Fibroblast of the aortic adventitia (primary cell): ENCODE data around the gene CRNKL1. TPM values are rescaled to one million over a fixed set of nuclear protein-coding genes. Genes with fewer than 3 reads are reported as not detected.
A peak's percentile ranks its signal among the peaks of the same experiment; 100 is the strongest.

Experiments used
- DNase-seq: peaks from one replicate; pipeline ENCODE4 v3.0.0-alpha.2; 2010; ENCODE audit warnings: low read depth
- H3K4me3 ChIP-seq: 2 replicates; pipeline ENCODE4 v1.5.1; 2011; ENCODE audit warnings: low read depth, mild to moderate bottlenecking, control low read depth, low read length, moderate library complexity
- total RNA-seq: library from RNA; depleted of rRNA; stranded (reverse); fragments of >200 nt; gene quantifications from 2 replicates; pipeline ENCODE4 v1.2.3, GENCODE V29; 2012; ENCODE audit warnings: low replicate concordance
- TF ChIP-seq, protein P1 (sequence below): IDR thresholded peaks from 2 replicates; pipeline ENCODE4 v1.5.1; 2011; ENCODE audit warnings: mild to moderate bottlenecking, low read length, control low read depth, inconsistent platforms; ENCODE audit not compliant: insufficient read depth

Gene CRNKL1
- 31.2 and 109 TPM in 2 replicates for total RNA-seq

DNA sequence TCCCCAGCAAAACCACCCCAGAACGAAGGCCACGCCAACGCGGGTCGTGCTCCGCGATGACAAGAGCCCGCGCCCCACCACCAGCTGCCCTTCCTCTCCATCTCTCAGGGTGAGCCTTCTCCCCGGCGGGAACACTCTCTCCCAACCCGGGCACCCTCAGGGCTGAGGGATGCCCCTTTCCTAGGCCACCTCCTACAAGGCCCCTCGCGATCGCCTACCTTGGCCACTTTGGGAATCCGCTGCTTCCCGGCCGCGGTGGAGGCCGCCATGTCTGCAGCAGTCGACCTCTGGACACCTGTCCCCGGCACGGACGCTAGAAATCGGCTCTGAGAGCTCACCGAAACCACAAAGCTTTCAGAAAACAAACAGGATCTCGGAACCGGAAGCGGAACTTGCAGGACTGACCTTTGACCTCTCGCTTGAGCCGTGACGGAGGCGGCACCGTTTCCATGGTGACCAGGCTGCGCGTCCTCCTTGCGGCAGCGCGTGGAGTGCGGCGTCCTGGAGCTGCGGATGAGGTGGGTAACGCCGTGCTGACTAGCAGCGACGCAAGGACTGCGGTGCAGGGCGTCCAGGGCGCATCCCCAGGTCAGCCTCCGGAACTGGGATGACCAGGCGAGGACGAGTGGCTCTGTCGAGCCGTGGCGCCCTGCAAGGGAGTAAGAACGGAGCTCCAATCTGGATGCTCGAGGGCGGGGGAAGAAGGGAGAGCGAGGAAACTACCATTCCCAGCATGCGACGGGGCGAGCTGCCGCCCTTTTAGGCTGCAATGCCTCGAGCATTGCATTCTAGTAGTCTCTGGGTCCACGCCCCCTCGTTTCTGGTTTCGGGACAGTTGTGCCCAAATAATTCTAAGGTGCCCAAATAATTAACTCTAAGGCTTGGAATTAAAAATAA, at the start of gene CRNKL1, which contains the start of gene CFAP61:
Gene CRNKL1, minus strand, starts transcription at position 393 of the 897 bp plus-strand sequence. Its CDS starts 124 bp downstream, at position 269.
Gene CFAP61, plus strand, starts transcription at position 459 of the 897 bp plus-strand sequence. CDS start 4,122 bp downstream, outside the sequence.
- peak; percentile 95 for DNase-seq
- TF ChIP-seq, protein P1, sequence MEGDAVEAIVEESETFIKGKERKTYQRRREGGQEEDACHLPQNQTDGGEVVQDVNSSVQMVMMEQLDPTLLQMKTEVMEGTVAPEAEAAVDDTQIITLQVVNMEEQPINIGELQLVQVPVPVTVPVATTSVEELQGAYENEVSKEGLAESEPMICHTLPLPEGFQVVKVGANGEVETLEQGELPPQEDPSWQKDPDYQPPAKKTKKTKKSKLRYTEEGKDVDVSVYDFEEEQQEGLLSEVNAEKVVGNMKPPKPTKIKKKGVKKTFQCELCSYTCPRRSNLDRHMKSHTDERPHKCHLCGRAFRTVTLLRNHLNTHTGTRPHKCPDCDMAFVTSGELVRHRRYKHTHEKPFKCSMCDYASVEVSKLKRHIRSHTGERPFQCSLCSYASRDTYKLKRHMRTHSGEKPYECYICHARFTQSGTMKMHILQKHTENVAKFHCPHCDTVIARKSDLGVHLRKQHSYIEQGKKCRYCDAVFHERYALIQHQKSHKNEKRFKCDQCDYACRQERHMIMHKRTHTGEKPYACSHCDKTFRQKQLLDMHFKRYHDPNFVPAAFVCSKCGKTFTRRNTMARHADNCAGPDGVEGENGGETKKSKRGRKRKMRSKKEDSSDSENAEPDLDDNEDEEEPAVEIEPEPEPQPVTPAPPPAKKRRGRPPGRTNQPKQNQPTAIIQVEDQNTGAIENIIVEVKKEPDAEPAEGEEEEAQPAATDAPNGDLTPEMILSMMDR, result no peak
- H3K4me3 ChIP-seq, result peak within 1 kb of the TSS; percentile 79

DNA sequence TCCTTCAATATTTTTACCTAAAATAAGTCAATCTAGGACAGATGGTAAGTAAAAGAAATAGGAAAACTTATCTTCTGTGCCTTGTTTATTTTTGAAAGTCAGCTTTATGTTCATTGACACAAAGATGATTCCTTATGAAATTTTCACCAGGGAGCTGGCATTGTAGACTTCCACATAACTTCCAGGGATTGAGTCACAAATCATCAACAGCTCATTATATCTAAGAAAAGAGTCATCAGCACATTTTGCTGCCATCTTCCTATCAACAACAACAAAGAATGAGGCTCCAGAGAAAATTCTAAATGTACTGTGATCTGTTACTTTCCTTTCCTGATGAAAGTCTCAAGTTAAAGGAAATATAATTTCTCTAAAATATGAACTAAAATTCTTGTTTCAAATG, 48.6 kb upstream of the CRNKL1 start:
- H3K4me3 ChIP-seq, result no peak overlapping the region
- no peak for DNase-seq
- TF ChIP-seq, protein P1, result no peak

DNA sequence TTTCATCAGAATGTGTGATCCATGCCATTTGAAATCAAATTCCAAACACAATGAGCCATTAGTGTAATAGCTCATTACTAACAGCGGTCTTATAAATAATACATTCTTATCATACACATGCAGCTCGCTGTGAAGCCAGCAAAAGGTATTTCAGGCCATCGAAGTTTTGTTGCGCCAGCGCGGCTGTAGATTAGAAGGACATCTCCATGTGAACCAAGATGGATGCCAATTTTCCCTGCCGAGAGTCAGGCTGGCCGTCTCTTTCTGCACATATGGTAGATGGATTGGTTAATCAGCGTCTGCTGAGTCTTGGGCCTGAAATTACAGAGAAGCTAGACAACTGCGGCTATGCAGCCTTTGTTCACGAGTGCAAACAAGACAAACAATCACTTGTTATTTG, 44.2 kb upstream of the CRNKL1 start:
- TF ChIP-seq, protein P1, result no peak
- no peak for DNase-seq
- H3K4me3 ChIP-seq, result no peak overlapping the region

DNA sequence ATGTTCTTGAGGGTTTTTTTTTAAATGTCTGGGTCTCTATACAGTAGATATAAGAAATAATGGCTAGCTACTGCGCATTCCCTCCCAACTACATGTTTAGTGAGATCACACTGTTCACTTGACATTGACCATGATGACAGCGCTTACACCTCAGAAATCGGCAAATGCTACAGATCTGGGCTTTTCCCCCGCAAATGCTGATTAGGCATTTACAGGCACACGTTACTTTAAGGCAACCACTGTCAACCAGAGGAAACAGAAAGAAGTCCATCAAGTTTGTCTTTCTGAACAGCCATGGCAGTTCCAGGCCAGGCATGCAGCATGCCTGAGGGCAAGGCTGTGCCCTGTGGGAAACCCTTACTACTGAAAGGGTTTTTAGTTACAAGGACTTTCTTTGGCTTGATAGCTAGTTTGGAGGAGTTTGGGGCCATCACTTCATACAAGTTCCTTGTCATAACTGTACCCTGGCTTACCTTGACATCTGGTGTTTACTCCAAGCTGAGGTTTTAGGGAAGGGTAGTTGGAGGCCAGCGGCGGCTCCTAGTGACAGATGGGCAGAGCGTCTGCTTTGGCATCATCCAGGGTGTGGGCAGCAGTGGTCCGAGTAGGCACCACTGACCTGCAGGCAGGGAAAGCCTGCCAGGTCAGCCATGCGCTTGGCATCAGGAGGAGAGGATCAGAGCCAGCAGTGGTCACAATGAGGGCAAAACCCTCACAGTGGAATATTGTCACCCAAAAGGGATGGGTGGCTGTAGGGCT, 43.0 kb upstream of the CRNKL1 start:
- DNase-seq, result no peak
- TF ChIP-seq, protein P1, result no peak
- no peak overlapping the region for H3K4me3 ChIP-seq

DNA sequence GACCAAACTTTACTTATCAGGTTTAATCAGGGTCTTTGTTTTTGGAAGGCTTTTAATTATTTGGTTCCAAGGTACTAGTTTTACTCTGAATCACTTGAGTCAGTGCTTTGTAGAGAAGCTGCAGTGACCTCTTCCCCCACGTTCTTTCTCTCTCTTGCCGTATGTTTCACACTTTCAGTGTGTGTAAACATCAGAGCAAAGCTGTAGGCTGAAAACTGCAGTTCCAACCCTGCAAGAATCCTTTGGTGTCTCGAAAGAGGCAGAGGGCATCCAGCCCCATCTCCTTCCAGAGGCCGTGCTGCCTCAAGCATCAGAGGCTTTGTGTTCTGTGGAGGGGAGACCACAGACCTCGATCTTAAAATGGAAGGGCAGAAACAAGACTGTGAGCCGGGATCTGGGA, 42.1 kb upstream of the CRNKL1 start:
- H3K4me3 ChIP-seq, result no peak overlapping the region
- DNase-seq, result no peak
- TF ChIP-seq, protein P1, result no peak

DNA sequence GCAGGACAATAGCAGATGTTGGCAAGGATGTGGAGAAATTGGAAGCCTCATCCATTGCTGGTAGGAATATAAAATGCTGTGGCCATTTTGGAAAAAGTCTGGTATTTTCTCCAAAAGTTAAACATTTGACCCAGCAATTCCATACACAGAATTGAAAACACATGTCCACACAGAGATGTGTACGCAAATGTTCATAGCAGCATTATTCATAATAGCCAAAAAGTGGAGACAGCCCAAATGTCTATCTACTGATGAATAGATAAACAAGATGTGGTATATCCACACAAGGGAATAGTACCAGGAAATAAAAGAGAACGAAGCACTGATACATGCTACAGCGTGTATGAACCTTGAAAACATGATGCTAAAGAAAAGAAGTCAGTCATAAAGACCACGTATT, 40.6 kb upstream of the CRNKL1 start:
- TF ChIP-seq, protein P1, result no peak
- no peak for DNase-seq
- no peak overlapping the region for H3K4me3 ChIP-seq
